Suprapubic skin (tissue), 2 donors: ENCODE results near the gene AKR1C1.
"Not testable (repeated sequence)": the region's sequence is repeated elsewhere in the genome, so short reads cannot be mapped to it uniquely, and the experiment has no call there.

Experiments used
- EP300 ChIP-seq: sonication (generic); formaldehyde crosslinking; IDR thresholded peaks from one replicate; pipeline ENCODE4 v1.6.1; 2017; ENCODE audit warnings: antibody characterized with exemption
- POLR2A ChIP-seq, 2 donors: fragments of 450-650 bp; IDR thresholded peaks; one replicate each; pipeline ENCODE4 v1.6.1; 2017; ENCODE audit warnings: antibody characterized with exemption in 2 of 2, mild to moderate bottlenecking in 2 of 2, moderate library complexity in 2 of 2

GRCh38 chr10:4924482-4924881 is 38.7 kb upstream of the AKR1C1 start:
- TF ChIP-seq POLR2A (IDR thresholded peaks at IDR 0.05); EP300: not testable (repeated sequence)
